Activated T-helper 1 cell treated with anti-CD3 and anti-CD28 coated beads, Interleukin-12 subunit alpha, Interleukin-12 subunit beta, Interleukin-2, Interleukin-4 antibody, amounts not matched to agents 30 ng/mL and 10 ng/mL and 1 ng/mL, durations not matched to agents 14 hours and 24 hours and 36 hours (primary cell): ENCODE data around the gene CLEC2B. TPM values are rescaled to one million over a fixed set of nuclear protein-coding genes. Genes with fewer than 3 reads are reported as not detected.

Experiments
- DNase-seq: peaks from one replicate; pipeline ENCODE4 v3.0.0; 2021; ENCODE audit warnings: low spot score
- H3K27ac Mint-ChIP-seq: one replicate; pipeline ENCODE4 v1.8.0; 2021; ENCODE audit warnings: mild to moderate bottlenecking, mixed read lengths
- H3K27me3 Mint-ChIP-seq: one replicate; pipeline ENCODE4 v1.8.0; 2022; ENCODE audit warnings: mild to moderate bottlenecking, moderate library complexity, mixed read lengths; ENCODE audit not compliant: insufficient read depth
- H3K36me3 Mint-ChIP-seq: one replicate; pipeline ENCODE4 v1.8.0; 2021; ENCODE audit warnings: low read depth, mixed read lengths
- H3K4me1 Mint-ChIP-seq: one replicate; pipeline ENCODE4 v1.8.0; 2021; ENCODE audit warnings: low read depth, mixed read lengths
- H3K4me3 Mint-ChIP-seq: one replicate; pipeline ENCODE4 v1.8.0; 2021; ENCODE audit warnings: mild to moderate bottlenecking, moderate library complexity, mixed read lengths
- H3K9me3 Mint-ChIP-seq: one replicate; pipeline ENCODE4 v1.8.0; 2021; ENCODE audit warnings: mixed read lengths
- intact Hi-C: fragments of 100-400 bp; cut with micrococcal nuclease; formaldehyde crosslinking; loops from one replicate; pipeline ENCODE4 v1.15.1; 2024
- total RNA-seq: library from RNA; stranded (reverse); gene quantifications from 2 replicates; pipeline ENCODE4 v1.2.3, GENCODE V29; 2022

Gene CLEC2B
- total RNA-seq, 1 donor from 2014 or later = 13.1 TPM

DNA sequence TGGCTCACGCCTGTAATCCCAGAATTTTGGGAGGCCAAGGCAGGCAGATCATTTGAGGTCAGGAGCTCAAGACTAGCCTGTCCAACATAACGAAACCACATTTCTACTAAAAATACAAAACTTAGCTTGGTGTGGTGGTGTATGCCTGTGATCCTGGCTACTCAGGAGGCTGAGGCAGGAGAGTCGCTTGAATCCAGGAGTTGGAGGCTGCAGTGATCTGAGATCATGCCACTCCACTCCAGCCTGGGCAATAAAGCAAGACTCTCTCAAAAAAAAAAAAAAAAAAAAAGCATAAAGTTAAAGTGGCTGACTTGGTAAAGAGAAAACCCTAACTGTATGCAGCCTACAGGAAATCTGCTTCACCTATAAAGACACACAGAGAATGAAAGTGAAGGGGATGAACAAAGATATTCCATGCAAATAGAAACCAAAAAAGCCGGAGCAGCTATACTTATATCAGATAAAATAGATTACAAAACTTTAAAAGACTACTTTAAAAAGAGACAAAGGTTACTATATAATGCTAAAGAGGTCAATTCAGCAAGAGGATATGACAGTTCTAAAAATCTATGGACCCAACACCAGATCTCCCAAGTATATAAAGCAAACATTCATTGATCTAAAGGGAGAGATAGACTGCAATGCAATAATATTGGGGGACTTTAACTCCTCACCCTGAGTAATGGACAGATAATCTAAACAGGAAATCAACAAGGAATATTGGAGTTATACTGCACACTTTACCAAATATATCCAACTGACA is 4.1 kb downstream of the CLEC2B start:
- Mint-ChIP-seq H3K9me3 (peaks cover 20% of the 10 kb centered on the region), H3K4me3 (peak overlapping the region; percentile 79), H3K36me3 (peaks cover 30% of the 10 kb centered on the region), H3K4me1 (peaks cover 59% of the 10 kb centered on the region), H3K27me3 (no peaks in the 10 kb centered on the region), H3K27ac (peak overlapping the region; percentile 83)
- intact Hi-C loops = loop anchor here (1.0 to 5.0 kb wide), 7 partner anchors 8 to 918 kb away; partner anchors contain the start of genes M6PR, MAGOHB and YBX3
- no peak for DNase-seq

DNA sequence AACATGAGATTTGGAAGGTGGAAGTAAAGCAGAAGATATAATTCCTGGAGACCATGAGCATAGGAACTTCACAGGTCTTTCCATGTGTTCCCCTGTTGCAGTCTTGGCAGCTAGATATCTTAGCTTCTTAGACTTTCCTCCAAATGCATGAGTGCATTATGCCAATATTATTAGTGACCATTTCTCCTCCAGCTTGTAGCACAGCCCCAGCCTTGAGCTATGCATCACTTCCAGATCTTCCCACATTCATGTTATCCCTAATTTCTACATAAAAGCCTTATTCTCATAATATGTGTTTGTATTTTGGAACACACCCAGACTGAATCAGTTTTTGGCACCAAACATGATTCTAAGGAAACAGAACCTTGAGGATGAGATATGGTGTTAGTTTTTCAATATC is 11.0 kb downstream of the CLEC2B start:
- intact Hi-C loops = no loop called here
- Mint-ChIP-seq H3K4me3 (no peak overlapping the region), H3K36me3 (peaks cover 67% of the 10 kb centered on the region), H3K27me3 (no peaks in the 10 kb centered on the region), H3K4me1 (peaks cover 56% of the 10 kb centered on the region), H3K27ac (no peak overlapping the region), H3K9me3 (peaks cover 9% of the 10 kb centered on the region)
- no peak for DNase-seq

DNA sequence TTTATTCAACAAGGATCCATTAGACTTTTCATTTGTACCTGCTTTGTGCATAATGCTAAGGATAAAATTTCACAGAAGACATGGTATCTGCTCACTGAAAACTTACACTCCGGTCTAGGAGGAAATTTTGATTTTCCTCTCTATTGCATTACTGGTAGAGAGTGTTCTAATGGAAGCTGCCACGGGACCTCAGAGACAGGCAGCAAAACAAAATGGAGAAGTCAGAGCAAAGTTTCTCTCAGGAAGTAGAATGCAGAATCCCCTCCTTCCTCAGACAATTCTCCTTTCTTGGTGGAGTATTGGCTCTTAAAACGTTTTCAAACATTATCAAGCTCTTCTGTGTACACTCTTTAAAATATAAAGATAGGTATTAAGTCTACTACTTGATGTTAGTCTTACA is 12.3 kb downstream of the CLEC2B start:
- Mint-ChIP-seq H3K9me3 (no peaks in the 10 kb centered on the region), H3K27me3 (no peaks in the 10 kb centered on the region), H3K4me1 (peaks cover 53% of the 10 kb centered on the region), H3K4me3 (no peak overlapping the region), H3K36me3 (peaks cover 68% of the 10 kb centered on the region), H3K27ac (no peak overlapping the region)
- intact Hi-C loops = loop anchor here (1.0 kb wide), 1 partner anchor 8 kb away; no protein-coding TSS in a partner anchor
- no peak for DNase-seq

DNA sequence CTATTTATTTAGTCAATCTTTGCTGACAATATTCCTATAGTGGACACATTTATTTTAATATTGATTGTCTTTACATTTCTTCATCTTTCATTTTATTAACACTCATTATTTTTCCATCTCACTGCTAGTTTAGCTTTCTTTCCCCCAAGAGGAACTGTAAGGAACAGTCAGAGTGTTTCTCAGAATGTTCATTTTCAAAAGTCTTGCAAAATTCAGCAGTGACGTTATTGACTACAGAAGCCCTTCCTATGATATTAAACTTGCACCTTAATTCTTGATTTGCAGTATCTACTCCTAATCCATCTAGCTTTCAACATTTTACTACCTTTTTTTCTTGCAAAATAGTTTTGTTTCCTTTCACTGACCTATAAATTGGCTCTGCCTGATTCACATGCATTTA is 13.0 kb downstream of the CLEC2B start:
- H3K4me3 Mint-ChIP-seq = no peak overlapping the region
- no peak for DNase-seq
- peaks cover 51% of the 10 kb centered on the region for H3K4me1 Mint-ChIP-seq
- no peak overlapping the region for H3K27ac Mint-ChIP-seq
- peaks cover 73% of the 10 kb centered on the region for H3K36me3 Mint-ChIP-seq
- H3K9me3 Mint-ChIP-seq = no peaks in the 10 kb centered on the region
- H3K27me3 Mint-ChIP-seq = no peaks in the 10 kb centered on the region
- intact Hi-C loops = no loop called here

DNA sequence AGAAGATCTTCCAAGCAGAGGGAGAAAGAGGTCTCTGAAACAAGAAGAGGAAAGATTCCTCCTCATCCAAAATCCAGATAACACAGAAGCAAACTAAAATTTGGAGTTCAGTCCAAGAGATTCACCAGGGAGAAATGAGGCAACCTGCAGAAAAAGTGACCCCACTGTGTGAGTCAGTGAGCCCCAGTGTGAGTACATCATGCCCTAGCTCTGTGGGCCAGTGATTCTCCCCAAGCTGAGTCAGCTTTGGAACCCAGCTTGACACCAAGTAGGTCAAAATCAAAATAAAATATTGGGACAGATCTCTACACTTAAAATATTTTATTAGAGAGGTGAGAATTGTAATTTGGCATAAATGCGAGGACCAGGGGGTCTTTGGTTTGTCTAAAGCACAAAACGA is 17.2 kb downstream of the CLEC2B start:
- H3K4me3 Mint-ChIP-seq = no peak overlapping the region
- no peak for DNase-seq
- no peak overlapping the region for H3K27ac Mint-ChIP-seq
- H3K4me1 Mint-ChIP-seq = peaks cover 22% of the 10 kb centered on the region
- H3K36me3 Mint-ChIP-seq = peaks cover 62% of the 10 kb centered on the region
- H3K9me3 Mint-ChIP-seq = peaks cover 11% of the 10 kb centered on the region
- H3K27me3 Mint-ChIP-seq = peaks cover under 1% of the 10 kb centered on the region
- intact Hi-C loops = no loop called here

DNA sequence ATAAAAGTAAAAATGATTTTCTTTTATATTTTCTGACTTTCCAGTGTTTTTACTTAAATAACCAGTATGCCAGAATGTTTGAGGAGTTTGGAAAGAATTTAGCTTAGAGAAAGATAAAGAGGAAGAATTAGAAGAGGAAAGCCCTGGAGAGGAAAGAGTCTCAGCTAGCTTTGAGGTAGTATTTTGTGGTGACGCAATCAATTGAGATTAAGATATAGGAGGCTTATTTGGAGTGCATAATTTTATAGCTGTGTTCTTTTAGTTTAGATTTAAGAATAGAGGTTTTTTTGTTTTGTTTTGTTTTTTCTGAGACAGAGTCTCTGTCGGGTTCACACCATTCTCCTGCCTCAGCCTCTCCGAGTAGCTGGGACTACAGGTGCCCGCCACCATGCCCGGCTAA is 18.1 kb downstream of the CLEC2B start:
- H3K9me3 Mint-ChIP-seq = peaks cover 20% of the 10 kb centered on the region
- peaks cover 16% of the 10 kb centered on the region for H3K4me1 Mint-ChIP-seq
- DNase-seq = no peak
- no peak overlapping the region for H3K4me3 Mint-ChIP-seq
- no peak overlapping the region for H3K27ac Mint-ChIP-seq
- H3K27me3 Mint-ChIP-seq = peaks cover 10% of the 10 kb centered on the region
- intact Hi-C loops = no loop called here
- peaks cover 58% of the 10 kb centered on the region for H3K36me3 Mint-ChIP-seq

DNA sequence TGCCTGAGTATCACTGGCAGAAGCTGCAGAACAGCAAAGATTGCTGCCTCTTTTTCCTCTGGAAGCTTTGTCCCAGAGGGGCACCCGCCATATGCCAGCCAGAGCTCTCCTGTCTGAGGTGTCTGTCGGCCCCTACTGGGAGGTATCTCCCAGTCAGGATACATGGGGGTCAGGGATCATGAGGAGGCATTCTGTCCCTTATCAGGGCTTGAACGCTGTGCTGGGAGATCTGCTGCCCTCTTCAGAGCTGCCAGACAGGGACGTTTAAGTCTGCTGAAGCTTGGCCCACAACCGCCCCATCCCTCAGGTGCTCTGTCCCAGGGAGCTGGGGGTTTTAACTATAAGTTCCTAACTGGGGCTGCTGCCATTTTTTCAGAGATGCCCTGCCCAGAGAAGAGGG is 20.3 kb downstream of the CLEC2B start:
- no peak overlapping the region for H3K4me3 Mint-ChIP-seq
- H3K4me1 Mint-ChIP-seq = peaks cover 10% of the 10 kb centered on the region
- intact Hi-C loops = loop anchor here (5.0 kb wide), 1 partner anchor 47 kb away; no protein-coding TSS in a partner anchor
- DNase-seq = no peak
- H3K9me3 Mint-ChIP-seq = peaks cover 21% of the 10 kb centered on the region
- peaks cover 39% of the 10 kb centered on the region for H3K36me3 Mint-ChIP-seq
- H3K27ac Mint-ChIP-seq = no peak overlapping the region
- peaks cover 19% of the 10 kb centered on the region for H3K27me3 Mint-ChIP-seq

DNA sequence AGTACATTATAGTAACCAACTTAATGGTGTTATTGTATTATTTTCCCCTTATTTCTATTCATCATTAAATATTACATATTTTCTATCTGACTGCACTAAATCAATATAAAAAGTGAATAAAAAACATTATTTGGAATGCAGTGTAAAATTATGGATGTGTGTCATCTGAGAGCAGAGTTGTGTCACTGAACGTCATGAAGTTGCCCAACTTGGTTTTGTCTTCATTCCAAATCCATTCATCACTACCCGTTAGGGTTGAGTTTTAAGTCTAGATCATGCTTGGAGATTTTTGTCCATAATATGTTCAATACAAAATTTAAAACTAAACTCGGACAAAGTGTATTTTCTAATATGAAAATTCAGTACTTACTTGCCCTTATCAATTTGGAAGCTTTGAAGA is 25.7 kb downstream of the CLEC2B start:
- Mint-ChIP-seq H3K4me1 (no peaks in the 10 kb centered on the region), H3K36me3 (peaks cover 3% of the 10 kb centered on the region), H3K9me3 (peaks cover 17% of the 10 kb centered on the region), H3K27me3 (peaks cover 24% of the 10 kb centered on the region), H3K27ac (no peak overlapping the region), H3K4me3 (no peak overlapping the region)
- intact Hi-C loops = no loop called here
- no peak for DNase-seq

DNA sequence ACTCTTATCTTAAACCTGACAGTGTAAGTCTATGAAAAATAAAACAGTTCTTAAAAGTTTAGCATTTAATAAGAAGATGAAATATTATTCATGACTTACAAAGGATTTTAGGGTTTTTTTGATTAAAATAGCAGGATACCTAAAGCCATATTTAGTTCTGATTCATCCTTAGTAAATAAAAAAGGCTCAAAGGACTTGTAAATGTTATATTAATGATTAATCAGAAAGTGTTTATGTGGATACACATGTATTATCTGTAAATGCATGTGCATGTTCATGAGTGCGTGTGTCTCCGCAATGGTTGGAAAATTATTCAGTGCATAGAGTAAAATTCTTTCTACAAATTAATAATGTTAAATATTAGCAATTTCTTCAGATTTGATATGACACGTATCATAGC is 37.4 kb downstream of the CLEC2B start:
- intact Hi-C loops = no loop called here
- H3K4me3 Mint-ChIP-seq = no peak overlapping the region
- no peaks in the 10 kb centered on the region for H3K4me1 Mint-ChIP-seq

DNA sequence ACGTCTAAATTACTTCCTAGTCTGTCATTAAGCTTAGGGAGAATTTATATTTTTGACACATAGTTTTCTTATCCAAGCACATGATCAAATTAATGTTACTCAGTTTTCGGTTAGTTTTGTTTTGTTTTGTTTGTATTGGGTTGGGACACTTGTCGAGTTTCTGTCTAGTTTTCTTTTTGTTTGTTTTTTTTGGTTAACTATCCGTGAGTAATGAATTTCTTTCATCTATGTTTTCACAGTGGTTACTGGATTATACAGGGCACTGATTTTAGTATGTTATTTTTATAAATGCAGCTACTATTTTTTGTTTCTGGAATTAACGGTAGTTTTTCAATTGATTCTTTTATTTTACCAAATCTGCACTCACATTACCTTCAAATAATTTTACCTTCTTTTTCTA is 39.2 kb downstream of the CLEC2B start:
- intact Hi-C loops = no loop called here
- Mint-ChIP-seq H3K36me3 (no peaks in the 10 kb centered on the region), H3K27me3 (peaks cover 16% of the 10 kb centered on the region), H3K9me3 (no peaks in the 10 kb centered on the region), H3K4me3 (no peak overlapping the region), H3K4me1 (no peaks in the 10 kb centered on the region), H3K27ac (no peak overlapping the region)
- DNase-seq = no peak

More for the DNA sequence above, 37.4 kb downstream of the CLEC2B start:
- Mint-ChIP-seq H3K9me3 (no peaks in the 10 kb centered on the region), H3K36me3 (no peaks in the 10 kb centered on the region), H3K27ac (no peak overlapping the region), H3K27me3 (peaks cover 6% of the 10 kb centered on the region)
- no peak for DNase-seq

DNA sequence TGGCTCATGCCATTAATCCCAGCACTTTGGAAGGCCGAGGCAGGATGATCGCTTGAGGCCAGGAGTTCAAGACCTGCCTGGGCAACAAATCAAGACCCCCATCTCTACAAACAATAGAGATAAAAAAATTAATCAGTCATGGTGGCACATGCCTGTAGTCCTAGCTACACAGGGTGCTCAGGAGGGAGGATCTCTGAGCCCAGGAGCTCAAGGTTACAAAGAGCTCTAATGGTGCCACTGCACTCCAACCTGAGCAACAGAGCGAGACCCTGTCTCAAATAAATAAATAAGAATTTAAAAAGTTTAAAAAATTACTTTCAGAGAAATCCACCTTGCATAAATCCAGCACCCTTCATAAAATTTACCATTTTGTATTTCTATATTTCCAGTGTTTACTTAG is 39.7 kb downstream of the CLEC2B start:
- Mint-ChIP-seq H3K4me1 (no peaks in the 10 kb centered on the region), H3K27me3 (peaks cover 21% of the 10 kb centered on the region), H3K4me3 (no peak overlapping the region), H3K27ac (no peak overlapping the region), H3K36me3 (no peaks in the 10 kb centered on the region), H3K9me3 (no peaks in the 10 kb centered on the region)
- DNase-seq = no peak
- intact Hi-C loops = no loop called here

DNA sequence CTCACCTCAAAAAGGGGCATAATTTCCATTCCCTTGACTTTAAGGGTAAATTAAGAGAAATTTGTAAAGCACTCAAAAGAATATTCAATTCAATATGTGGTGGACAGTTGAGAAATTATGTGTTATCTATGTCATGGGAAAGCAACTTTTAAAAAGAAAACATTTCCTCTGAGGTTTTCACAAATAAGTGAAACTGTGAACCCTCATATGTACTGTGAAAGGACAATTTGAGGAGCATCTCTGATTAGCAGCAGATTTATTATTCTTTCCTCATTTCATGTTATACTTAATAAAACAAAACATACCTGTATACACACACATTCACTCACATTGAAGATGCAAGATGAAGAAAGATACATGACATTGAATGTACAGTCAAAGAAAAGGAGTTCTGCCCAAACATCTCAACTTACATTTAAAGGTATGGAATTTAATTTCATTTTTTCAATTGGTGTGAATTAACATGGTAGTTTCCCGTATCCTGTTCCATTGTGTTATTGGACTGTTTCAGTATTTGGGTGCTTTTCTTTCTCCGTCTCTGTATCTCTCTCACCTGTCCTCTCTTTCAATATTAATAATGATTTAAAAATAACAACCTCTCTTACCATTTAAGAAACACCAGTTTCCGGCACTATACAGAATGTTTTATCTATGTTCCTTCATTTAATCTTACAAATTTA is 41.8 kb downstream of the CLEC2B start, which contains the start of gene KLRF1:
TSS of gene KLRF1 (plus strand) at position 273 of the 680 bp plus-strand sequence. CDS start at position 337, 64 bp downstream.
- H3K4me3 Mint-ChIP-seq = no peak within 1 kb of the TSS
- peaks cover 37% of the 10 kb centered on the region for H3K27me3 Mint-ChIP-seq
- intact Hi-C loops = no loop called here
- H3K4me1 Mint-ChIP-seq = no peaks in the 10 kb centered on the region
- DNase-seq = no peak
- peaks cover 4% of the 10 kb centered on the region for H3K9me3 Mint-ChIP-seq
- H3K27ac Mint-ChIP-seq = no peak within 1 kb of the TSS
- no peaks in the 10 kb centered on the region for H3K36me3 Mint-ChIP-seq

DNA sequence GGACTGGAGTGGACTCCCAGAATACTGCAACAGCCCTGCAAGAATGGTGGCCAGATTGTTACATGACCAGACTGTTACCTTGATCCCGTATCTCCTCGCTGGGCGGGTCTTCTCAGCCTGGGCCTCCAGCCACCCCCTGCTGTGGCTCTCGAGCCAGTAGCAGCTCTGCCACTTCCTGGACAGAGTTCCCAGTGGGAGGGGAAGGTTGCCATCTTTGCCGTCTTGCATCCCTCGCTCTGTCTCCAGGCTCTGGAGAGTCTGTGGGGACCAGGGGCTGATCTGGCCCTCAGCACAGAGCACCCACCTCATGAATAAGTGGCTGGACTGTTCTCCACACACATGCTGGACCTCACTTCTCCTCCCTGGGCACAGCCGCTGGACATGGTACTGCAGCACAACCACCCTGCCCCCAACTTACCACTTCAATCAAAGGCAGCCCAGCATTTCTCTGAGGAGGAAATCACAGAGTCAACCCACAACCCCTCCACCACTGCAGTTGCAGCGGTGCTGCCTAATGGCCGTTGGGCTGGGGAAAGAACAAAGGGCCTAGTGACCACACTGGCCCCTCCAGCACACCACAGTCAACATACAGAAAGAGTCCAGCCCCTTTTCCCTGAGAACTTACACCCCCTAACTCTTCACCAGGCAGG is 48.7 kb downstream of the CLEC2B start:
- Mint-ChIP-seq H3K27ac (no peak overlapping the region), H3K4me1 (peaks cover 5% of the 10 kb centered on the region), H3K4me3 (no peak overlapping the region), H3K27me3 (peaks cover 44% of the 10 kb centered on the region), H3K9me3 (peaks cover 4% of the 10 kb centered on the region), H3K36me3 (no peaks in the 10 kb centered on the region)
- DNase-seq = no peak
- intact Hi-C loops = no loop called here
